Occipital lobe (tissue), 3 donors: ENCODE measurements around the gene DMAP1. TPM values are rescaled to one million over a fixed set of nuclear protein-coding genes. Genes with fewer than 3 reads are reported as not detected.

Experiments
- DNase-seq: peaks from one replicate; lab custom pipeline; 2025; lab: John Stamatoyannopoulos, UW
- small RNA-seq: library from RNA; depleted of rRNA; stranded (forward); fragments of <200 nt; gene quantifications from one replicate; pipeline ENCODE3, GENCODE V24; 2014
- total RNA-seq: library from RNA; depleted of rRNA; stranded (reverse); fragments of >200 nt; gene quantifications from one replicate; pipeline ENCODE4 v1.2.3, GENCODE V29; 2014

DMAP1 gene
- total RNA-seq, 1 donor from 2014 or later, result 31.5 TPM

DNA sequence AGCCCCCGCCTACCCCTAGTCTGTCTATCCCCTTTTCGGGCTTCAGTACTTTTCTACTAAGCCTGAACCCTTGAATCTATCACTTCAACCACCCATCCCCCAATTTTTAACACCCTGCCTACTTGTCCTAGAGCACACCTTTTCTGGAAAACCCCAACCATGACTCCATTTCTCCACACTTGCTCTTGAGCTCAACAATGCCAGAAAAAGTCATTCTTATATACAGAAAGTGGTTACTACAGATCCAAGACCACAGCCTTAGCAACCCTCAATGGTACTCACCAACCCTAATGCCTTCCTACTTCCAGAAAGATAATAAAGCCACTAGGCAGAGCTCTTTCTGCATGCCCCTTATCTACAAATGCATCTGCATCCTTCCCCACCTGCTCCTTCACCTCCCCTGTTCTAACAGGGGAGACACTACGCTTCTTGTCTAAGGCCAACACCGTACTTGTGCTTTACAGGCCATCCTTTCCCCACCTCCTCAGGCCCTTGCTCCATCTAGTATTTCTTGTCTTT lies 41.2 kb downstream of the DMAP1 start:
- DNase-seq, result no peak

DNA sequence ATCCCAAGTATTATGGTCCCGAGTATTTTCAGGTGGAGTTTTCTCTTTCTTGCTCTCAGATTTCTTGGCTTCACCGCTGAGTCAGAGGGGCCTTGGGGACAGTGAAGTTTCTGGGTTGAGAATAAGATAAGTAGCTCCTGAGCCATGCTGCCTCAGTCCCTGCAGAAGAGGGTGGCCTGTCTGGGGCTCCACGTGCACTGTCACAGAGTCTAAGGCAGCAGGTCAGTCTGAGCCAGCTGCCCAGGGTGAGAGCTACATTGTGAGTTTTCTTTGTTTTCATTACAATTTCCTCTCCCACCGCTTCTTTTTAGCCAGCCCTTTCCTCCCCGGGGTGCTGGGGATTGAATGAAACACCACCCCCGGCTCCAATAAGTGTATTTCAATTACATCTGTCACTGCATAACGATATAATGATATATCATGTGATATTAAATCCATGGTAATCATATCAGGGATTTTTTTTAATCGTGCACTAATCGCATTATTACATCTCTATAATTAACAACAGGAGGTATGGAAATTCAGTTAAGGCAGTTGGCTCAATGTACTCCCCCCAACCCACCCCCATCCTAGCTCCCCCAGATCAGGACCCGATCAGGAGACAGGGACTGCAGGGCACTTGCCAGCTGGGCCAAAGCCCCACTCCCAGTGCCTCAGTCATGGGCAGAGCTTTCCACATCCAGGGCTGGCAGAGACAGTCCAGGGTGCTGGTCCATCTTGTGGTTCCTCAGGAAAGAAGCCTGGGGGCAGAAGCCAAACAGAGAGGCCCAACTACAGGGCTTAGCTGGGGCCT lies 43.7 kb downstream of the DMAP1 start:
- DNase-seq, result no peak

DNA sequence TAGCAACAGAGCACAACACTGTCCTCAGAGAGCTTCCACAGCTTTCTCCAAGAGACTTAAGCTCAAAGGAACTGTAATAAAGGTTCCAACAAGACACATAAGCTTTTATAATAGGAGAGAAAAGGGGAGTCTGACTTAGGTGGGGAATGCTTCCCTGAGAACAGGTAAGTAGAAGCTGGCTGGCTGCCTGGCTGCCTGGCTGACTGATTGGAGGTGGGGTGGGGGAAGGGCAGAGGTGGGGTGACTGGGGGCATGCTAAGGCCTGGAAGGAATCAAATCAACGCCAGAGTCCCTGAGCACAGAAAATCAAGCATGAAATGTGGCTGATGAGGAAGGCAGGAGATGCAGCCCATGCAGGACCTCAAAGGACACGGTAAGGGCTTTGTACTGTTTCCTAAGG lies 45.8 kb downstream of the DMAP1 start:
- DNase-seq, result no peak

DNA sequence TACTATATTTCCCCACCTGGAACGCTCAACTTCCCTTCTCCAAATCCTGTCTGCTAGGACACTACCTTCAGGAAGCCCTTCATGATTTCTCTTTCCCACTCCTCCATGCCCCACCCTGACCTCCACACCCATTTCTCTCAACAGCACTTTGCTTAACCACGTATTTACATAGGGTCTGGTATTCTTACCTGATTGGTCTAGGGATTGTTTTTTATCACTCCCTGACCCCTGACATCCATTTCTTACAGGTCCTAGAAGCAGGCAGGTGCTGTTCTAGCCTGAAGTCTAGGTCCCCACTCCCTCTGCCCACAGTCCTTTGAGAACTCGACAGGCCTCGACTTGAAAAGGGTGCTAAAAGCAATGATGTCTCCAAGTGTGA lies 47.5 kb downstream of the DMAP1 start:
- no peak for DNase-seq

DNA sequence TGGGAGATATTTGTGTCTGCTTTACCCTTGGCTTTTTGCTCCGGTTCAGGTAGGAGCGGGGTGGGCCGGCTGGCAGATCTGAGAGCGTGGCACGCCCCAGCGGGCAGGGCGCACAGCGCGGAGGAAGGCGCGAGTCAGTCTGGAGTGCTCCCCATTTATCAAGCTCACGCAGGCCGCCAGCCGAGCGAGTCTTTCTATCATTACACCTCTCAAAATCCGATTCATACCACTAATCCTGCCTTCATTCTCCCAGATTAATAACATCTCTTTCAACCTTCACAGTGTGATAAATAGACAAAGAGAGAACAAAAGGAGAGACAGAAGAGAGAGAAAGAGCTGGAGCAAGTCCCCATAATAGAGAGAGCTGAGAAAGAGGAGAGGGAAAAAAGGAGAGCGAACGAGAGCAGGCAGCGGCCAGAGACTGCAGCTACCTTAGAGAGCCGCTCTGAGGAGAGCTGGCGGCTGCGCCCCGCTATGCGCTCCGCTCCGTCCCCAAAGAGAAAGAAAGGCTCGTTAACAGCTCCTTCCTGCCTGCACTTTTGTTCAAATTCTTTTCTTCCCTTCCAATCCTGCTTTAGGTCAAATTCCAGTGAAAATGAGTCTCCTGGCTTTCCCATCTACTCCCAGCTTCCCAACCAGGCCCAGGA lies 48.0 kb downstream of the DMAP1 start:
- no peak for DNase-seq

DNA sequence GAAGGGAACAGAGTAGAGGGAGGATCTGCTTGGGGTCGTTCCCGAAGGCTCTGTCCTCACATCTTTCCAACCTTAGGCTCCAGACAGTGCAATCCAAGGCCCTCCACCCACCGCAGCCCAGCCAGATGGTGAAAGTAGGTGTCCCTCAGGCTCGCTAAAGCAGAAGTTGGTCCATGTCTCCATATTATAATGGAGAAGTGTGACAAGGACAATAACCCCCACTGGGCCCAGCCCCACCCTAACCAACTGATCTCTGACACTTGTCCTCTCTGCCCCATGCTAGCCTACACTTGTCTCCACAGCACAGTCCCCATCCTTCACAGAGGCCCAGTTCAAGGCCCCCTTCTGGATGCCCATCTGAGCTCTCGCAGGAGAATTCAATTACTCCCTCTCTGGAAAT lies 48.7 kb downstream of the DMAP1 start:
- no peak for DNase-seq

DNA sequence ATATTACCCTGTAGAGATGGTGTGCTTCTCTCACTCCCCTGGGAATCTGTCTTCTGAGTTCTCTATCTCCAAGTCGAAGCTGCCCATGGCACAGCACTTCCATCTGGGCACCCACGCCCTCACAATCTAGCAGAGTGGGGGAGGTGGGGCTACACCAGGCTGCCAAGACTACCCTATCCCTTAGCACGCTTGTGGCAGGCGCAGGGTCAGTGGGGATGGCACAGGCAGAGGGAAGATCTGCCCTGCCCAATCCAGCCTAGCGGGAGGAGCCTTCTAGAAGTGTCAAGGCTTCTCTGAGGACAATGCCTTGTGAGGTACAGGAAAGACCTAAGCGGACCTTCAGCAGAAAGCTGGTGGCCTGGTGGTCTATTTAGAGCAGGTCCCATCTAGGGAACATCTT lies 49.1 kb downstream of the DMAP1 start:
- no peak for DNase-seq

DNA sequence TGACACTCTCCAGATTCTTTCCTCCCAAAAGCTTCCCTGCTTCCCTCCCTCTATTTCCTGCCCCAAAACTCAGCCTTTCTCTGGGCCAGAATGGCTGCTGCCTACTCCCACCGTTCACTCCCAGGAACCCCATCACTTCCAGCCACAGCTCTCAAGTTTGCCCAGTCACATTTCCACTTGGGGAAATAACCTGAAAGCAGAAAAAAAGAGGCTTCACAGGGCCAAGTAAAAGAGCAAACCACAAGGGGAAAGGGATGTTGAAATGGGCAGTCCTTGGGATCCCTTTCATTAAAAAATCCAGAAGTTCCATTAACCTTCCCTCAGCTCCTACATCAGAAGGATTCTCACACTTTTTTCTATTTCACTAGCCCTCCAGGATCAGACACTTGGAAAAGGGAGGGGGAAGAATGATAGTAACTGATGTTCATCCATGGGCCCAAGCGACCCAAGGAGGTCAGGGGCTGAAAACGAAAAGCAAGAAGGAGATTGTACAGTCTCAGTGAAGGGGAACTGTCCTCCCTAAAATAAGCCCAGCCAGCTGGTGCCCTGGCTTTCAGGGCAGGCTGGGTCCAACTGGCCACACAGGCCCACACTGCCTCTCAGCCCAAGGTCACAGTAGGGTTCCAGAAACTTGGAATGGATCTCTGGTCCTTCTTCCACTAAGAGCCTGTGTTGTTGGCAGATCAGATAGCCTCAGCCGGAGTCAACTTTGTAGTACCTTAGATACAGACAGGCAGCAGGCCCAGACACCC lies 49.7 kb downstream of the DMAP1 start:
- no peak for DNase-seq

DNA sequence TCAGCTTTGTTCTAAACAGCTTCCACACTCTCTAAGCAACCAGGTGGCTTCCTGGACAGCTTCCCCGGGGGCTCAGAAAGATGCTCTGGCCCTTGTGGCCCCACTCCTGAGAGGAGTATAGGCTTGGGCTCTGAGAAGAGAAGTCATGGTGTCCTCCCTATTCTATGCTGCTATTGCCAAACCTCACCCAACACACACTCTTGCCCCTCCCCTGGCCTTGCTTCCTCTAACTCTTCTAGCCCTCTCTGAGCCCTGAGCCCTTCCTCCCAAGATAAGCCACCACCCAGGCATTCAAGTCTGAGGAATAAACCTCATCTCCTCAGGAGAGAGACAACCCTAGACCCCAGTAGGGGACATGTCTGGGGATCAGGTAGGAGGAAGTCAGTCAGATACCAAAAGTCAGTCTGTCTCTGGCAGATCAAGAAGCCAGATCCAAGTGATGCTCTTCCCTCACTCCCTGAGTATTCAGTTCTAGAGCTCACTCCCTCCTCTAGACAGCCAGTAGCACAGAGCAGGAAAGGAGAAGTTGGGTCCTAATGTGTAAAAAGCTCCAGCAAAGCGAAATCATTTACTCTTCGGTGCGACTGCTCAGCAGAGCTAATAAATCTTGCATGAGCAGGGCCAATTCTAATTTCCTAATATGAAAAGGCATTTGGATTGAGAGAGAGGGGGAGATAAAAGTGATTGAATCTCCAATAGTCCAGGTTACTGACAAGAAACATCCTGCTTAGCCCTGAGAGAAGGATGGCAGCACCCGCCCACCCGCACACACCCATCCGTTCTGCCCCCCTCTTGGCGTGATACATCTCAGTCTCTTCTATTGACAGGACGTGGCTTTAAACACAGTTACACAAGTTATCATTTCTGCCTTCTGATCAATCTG lies 50.5 kb downstream of the DMAP1 start:
- no peak for DNase-seq

DNA sequence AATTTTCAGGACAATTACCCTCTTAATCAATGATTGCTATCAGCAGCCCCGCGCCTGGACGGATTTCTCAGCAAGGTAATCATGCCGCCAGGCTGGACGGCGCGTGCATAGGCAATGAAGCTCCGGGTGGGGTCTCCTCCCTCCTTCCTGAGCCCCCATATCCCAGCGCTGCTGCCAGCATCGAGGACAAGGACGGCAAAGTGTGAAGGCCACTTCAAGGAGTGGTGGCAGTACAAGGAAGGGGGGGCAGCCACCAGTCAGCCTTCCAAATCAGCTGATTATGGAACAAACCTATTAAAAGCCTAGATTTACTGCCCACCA lies 51.1 kb downstream of the DMAP1 start:
- DNase-seq, result no peak

DNA sequence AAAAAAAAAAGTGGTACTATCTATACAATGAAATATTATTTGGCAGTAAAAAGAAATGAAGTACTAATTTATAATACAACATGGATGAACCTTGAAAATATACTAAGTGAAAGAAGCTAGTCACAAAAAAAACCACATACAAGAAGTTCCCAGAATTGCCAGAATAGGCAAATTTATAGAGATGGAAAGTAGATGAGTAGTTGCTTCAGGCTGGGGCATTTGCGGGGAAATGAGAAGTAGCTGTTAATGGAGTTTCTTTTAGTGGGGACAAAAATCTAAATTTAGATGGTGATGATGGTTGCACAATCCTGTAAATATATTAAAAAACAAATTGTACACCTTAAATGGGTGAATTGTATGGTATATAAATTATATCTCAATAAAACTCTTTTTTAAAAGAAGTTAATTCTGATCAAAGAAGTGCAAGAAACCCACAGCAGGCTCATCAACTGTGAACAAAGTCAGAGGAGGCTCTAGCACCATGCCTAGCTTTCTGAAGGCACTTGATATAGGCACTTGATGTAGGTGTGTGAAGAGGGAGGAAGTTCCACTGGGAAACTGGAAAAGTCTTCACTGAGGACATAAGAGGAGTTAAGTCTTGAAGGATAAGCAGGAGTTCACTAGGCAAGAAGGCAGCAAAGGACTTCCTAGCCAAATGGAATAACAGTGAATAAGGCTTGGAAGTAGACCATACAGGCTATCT lies 52.5 kb downstream of the DMAP1 start:
- DNase-seq, result no peak

DNA sequence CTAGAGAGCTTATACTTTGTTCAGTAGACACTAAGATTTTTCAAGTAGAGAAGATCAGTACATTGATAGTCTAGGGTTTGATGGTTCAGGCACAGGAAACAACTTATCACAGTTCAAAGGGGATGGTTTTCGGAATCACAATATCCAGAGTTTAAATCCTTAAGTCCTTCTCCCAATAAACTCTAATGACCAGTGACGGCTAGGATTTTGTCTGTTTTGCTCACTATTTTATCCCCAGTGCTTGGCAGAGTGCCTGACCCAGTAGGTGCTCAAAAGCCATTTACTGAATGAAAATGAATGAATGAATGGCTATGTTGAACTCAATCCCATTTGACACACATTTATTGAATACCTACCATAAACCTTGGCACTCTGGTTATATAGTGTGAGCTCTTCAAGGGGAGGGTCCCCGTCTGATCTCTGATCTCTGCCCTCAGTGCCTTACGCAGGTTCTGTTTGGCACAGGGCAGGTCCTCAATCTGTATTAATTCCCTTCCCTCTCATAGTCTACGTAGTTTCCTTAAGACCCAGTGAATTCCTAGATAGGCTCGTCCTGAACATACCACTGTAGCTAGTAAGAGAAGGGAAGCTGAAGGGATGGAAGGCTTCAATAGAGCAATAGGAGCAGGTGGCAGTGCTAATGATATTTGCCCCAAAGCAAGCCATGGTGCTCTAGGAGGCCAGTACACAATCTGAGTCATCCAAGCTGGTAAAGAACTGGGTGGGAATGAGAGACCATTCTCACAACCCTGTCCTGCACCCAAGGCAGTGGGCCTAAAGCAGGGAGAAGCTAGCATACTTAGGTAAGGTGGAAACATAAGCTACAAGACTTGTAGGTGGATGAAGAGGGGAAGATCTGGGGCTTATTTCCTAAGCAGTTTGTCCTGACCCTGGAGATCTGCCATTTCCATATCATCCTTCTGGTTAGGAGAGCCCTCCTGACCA lies 53.4 kb downstream of the DMAP1 start:
- DNase-seq, result no peak

DNA sequence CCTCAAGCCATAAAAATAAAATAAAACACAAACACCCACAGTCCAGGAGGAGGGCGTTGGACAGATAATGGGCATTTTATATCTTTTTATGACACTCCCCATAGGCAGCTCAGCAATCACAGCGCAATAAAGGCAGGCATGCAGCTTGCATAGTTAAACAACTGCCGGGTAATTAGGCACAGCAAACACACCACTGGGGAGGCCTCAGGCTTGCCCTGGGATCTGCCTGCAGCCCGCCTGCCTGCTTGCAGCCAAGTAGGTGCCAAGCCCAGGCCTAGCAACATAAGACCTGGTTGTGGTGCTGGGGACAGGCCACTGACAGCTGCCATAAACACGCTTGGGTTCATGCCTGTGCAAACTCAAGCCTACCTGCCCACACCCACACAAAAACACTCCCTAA lies 54.2 kb downstream of the DMAP1 start:
- DNase-seq, result no peak

DNA sequence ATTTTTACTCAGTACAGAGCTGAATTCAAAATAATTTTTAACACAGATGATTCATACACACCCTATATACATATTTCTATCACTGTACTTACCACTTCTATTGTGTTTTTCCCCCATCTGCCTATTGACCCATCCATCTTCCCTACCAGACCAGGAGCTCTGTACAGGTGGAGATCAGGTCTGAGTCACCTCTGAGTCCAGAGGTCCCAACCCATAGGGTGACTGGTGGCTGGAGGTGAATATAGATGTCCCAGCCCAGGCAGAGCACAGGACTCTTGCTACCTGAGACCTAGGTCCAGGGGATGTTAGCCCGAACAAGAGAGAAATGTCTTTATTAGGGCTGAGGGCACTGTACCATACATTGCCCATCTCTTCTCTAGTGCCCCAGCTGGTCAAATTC lies 54.8 kb downstream of the DMAP1 start:
- no peak for DNase-seq

Small RNA genes within 50 kb of the gene (small RNA-seq; reads per million reads assigned to genes)
- gene AL035417.1, result not detected

Other genes with a start within 250 kb of the DMAP1 start
- 15.9 TPM for gene DPH2, start 243.5 kb upstream of the DMAP1 start, total RNA-seq
- gene ATP6V0B, start 238.5 kb upstream of the DMAP1 start, total RNA-seq, result 183 TPM
- gene B4GALT2, start 234.3 kb upstream of the DMAP1 start, total RNA-seq, result 93.9 TPM
- 7.2 TPM for gene CCDC24, start 221.9 kb upstream of the DMAP1 start, total RNA-seq
- gene SLC6A9, start 182.0 kb upstream of the DMAP1 start, total RNA-seq, result 3.0 TPM
- gene KLF17, start 94.7 kb upstream of the DMAP1 start, total RNA-seq, result 0.31 TPM
- not detected for gene KLF18, start 71.8 kb upstream of the DMAP1 start, total RNA-seq
- gene ERI3, start 141.8 kb downstream of the DMAP1 start, total RNA-seq, result 99.2 TPM
- 46.8 TPM for gene RNF220, start 191.8 kb downstream of the DMAP1 start, total RNA-seq